ENCODE data around the gene STK35. TPM values are rescaled to one million over a fixed set of nuclear protein-coding genes. Genes with fewer than 3 reads are reported as not detected.

Gene STK35
- total RNA-seq, 2 experiments from 2014 or later: 19.1 to 19.9 TPM

DNA sequence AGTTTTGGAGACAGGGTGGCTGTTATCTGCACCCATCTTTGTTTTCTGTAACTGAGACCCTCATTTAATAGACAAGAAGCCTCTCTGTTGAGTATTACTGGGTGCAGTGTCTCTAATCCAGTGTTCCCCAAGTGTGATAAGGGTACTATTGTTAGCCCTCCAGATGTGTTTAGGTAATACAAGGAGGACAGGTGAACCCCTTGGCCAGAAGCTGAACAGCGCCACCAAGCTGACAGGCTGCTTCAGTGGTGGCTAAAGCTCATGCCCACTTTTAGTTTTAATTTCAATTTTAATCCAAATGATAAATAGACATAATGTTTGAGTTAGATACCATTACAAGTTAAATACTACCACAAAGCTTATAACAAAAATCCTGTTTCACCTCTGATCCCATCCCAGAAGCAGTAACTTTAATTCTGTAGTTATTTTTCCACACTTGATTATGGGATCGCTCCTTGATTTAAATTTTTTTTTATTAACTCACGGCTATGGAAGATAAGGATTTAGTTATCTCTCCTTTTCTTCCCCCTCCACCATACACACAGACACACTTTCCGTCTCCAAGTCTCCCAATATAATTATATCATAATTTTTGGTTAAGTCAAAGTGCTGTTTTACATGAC is 8.4 kb upstream of the STK35 start:
- Mint-ChIP-seq H3K27me3 (peaks cover 52% of the 10 kb centered on the region), H3K4me1 (peaks cover 2% of the 10 kb centered on the region), H3K4me3 (no peak overlapping the region), H3K9me3 (no peaks in the 10 kb centered on the region), H3K36me3 (no peaks in the 10 kb centered on the region), H3K27ac (no peak overlapping the region)
- peak; percentile 28 for DNase-seq

DNA sequence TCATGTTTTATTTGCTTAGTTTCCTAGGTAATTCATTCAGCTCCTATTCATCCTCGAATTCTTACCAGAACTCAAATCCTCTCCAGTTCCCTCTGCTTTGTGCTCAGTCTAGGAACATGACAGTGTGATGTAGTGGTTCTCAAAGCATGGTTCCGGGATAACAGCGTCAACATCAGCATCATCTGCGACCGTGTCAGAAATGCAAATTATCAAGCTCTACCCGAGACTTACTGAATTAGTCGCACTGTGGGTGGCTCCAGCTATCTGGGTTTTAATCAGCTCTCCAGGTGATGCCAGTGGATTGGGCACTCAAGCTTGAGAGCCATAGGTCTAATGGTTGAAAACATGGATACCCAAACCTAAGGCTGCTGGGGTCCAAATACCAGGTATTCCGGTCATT is 7.7 kb upstream of the STK35 start:
- no peak for DNase-seq
- Mint-ChIP-seq H3K27me3 (peaks cover 48% of the 10 kb centered on the region), H3K36me3 (no peaks in the 10 kb centered on the region), H3K27ac (no peak overlapping the region), H3K4me3 (no peak overlapping the region), H3K4me1 (peaks cover 2% of the 10 kb centered on the region), H3K9me3 (no peaks in the 10 kb centered on the region)

DNA sequence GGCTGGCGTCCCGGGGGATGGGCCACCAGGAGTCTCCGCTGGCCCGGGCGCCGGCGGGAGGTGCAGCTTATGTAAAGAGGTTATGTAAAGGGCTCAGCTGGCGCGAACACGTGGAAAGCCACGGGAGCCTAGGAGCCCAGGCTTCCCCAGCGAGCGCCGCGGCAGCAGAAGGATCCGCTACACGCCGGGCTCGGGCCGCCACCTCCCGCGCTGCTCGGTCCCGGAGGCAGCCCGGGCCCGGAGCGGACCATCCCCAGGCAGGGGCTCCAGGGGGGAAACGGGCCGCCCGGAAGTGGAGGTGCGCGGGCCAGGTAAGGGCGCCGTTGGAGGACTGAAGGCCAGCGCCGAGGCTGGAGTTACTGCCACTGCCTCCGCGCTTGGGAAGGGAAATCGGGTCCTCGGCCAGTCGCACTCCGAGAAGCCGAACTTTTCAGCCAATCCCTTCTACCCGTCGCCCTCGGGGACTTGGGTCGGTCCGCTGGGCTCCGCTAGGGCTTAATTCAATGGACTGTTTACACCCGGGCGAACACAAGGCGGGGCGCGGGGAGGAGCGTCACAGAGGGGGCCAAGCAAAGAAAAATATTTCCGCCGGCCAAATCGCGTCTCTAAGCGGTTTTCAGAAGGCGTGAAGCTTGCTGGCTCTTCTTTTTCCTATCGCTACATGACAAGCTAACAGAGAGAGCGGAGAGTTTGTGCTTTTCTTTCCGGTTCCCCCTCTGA is 398 bp downstream of the STK35 start:
- no peaks in the 10 kb centered on the region for H3K9me3 Mint-ChIP-seq
- peaks cover 40% of the 10 kb centered on the region for H3K4me1 Mint-ChIP-seq
- H3K36me3 Mint-ChIP-seq: peaks cover 30% of the 10 kb centered on the region
- H3K27ac Mint-ChIP-seq: peak overlapping the region; percentile 99
- H3K27me3 Mint-ChIP-seq: no peaks in the 10 kb centered on the region
- H3K4me3 Mint-ChIP-seq: peak overlapping the region; percentile 95
- DNase-seq: peak; percentile 87

DNA sequence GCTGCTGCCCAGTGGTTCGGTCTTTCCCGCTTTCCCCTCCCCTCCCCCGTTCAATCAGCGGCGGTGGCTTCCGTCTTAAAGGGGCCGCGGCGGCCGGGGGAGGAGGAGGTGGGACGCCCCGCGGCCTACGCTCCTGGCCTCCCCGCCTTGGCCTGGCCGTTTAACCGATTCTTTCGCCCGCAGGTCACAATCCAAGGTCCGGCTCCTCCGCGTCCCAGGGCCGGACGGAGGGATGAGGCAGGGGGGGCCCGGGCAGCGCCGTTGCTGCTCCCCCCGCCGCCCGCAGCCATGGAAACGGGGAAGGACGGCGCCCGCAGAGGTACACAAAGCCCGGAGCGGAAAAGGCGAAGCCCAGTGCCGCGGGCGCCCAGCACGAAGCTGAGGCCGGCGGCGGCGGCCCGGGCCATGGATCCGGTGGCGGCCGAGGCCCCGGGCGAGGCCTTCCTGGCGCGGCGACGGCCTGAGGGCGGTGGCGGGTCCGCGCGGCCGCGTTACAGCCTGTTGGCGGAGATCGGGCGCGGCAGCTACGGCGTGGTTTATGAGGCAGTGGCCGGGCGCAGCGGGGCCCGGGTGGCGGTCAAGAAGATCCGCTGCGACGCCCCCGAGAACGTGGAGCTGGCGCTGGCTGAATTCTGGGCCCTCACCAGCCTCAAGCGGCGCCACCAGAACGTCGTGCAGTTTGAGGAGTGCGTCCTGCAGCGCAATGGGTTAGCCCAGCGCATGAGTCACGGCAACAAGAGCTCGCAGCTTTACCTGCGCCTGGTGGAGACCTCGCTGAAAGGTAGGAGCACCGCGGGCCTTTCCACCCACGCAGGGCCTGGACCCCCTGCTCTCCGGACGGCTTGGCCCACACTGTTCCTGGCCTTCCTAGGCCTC is 1.2 kb downstream of the STK35 start:
- DNase-seq: peak; percentile 81
- Mint-ChIP-seq H3K27me3 (no peaks in the 10 kb centered on the region), H3K9me3 (no peaks in the 10 kb centered on the region), H3K4me1 (peaks cover 45% of the 10 kb centered on the region), H3K36me3 (peaks cover 30% of the 10 kb centered on the region), H3K4me3 (peak overlapping the region; percentile 95), H3K27ac (peak overlapping the region; percentile 99)

DNA sequence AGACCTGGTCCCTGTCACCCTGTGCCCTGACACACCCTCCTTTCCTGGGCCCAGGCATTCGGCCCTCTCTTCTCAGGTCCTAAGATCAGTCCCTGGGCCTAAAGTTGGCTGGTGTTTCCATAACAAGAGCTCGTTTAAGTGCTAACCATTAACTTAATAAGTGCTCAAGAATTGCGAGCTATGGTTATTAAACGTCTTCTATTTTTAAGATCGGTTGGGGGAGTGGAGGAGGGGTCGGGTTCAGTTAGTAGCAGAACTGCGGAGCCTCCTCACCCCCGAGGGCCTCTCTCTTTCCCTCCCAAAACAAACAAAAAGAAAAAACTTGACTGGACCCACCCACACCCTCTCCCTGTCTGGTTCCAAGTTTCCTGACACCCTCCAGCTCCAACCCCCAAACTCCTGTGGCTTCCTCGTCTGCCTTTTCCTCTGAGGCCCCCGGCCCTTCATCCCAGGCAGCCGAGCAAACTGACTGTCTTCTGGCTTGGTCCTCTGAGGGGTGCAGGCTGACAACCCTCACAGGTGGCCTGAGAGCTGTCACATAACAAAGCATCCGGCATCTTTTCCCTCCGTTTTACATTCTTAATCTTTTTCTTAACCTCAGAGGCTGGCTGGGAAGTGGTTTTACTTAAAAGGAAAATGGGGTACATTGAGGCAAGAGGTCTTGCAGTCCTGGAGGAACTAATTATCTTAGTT is 2.0 kb downstream of the STK35 start:
- no peak for DNase-seq
- Mint-ChIP-seq H3K9me3 (no peaks in the 10 kb centered on the region), H3K36me3 (peaks cover 30% of the 10 kb centered on the region), H3K4me1 (peaks cover 48% of the 10 kb centered on the region), H3K27me3 (no peaks in the 10 kb centered on the region), H3K27ac (peak overlapping the region; percentile 76), H3K4me3 (peak overlapping the region; percentile 95)

DNA sequence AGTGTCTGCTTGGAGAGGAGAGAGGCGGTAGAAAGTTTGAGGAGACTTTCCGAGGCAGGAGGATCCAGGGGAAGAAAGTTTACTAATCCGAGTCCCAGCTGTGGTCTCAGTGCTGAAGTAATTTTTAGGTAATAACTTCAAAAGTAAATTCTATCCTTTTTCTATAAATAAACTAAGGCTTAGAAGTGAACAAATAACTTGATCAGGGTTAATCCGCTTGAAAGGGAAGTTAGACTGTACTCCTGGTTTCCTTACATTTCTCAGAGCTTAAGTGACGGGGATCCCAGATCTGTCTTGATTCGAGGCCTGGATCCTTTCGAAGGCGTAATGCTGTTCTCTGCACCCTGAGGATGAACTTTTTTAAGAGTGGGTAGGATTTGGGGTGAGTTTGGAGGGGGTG is 2.6 kb downstream of the STK35 start:
- Mint-ChIP-seq H3K4me3 (peak overlapping the region; percentile 95), H3K27ac (no peak overlapping the region), H3K9me3 (no peaks in the 10 kb centered on the region), H3K4me1 (peaks cover 54% of the 10 kb centered on the region), H3K36me3 (peaks cover 30% of the 10 kb centered on the region), H3K27me3 (no peaks in the 10 kb centered on the region)
- no peak for DNase-seq

DNA sequence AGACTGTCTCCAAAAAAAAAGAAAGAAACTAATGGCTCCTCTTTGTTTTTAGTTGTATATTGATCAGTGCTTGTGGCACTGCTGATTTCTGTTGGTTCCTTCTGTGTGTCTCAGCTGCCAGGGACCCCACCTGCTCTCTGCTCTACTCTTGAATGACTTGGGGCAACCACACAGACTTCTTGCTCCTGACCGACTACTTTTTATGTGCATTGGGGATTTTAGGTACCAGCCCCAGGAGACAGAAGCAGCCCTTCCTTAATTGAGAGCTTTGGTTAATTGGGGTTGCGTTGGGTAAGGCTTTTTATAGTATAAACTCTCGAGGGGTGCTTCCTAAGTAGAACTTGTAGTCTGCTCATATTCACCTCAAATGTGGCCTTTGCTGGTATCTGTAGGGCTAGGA is 6.9 kb downstream of the STK35 start:
- Mint-ChIP-seq H3K36me3 (peaks cover 32% of the 10 kb centered on the region), H3K9me3 (no peaks in the 10 kb centered on the region), H3K27ac (no peak overlapping the region), H3K4me3 (no peak overlapping the region), H3K27me3 (no peaks in the 10 kb centered on the region), H3K4me1 (peaks cover 80% of the 10 kb centered on the region)
- no peak for DNase-seq

DNA sequence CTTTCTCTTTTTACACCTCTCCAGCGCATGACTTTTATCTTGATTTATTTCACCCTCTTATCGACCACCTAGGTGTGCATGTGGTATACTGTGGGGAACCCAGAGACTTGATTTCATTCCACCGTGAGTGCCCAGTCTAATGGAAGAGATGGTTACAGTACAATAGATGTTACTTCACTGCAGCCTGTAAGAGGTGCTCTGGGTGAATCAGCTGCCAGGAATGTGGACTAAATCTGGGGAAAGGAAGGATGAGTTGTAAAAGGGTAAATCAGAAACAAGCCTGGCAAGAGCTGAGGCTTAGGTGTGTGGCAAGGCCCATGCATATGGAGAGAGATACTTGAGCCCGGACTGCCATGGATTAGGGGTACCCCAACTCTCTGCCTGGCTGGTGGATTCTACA is 7.4 kb downstream of the STK35 start:
- Mint-ChIP-seq H3K4me1 (peaks cover 80% of the 10 kb centered on the region), H3K4me3 (no peak overlapping the region), H3K36me3 (peaks cover 27% of the 10 kb centered on the region), H3K27ac (no peak overlapping the region), H3K9me3 (no peaks in the 10 kb centered on the region), H3K27me3 (no peaks in the 10 kb centered on the region)
- no peak for DNase-seq

DNA sequence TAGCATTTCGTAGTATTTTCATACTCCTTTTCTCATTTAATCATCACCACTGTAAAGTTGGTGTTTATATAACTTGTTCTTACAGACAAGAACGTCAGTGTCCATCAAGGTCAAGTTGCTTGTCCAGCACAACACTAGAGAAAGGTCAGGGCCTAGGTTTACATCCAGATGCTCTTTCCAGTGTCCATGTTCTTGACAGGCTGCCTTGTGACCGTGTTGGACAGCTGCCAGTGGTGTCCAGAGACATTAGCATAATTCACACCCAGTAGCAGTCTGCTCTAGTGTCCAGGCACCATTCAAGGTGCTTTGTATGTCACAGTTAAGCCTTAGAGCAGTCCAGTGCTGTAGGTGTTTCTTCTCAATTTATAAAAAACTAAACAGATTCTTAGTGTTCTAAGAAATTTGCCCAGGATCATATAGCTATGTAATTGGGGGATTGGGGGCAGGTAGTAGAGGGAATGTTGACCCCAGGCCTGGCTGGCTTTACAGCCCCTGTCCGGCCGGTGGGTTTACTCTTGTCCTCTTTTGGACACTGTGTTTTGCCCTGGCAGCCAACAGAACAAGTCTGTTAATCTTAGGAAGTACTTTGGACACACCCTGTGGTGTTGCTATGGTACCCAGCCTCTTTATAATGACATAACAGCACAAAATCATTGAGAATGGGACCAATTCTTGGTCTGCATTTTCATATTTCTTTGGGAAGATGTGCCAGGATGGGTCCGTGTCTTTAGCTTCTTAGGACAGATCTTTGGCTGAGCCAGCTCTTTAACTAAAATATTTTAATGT is 8.0 kb downstream of the STK35 start:
- Mint-ChIP-seq H3K27me3 (no peaks in the 10 kb centered on the region), H3K4me3 (no peak overlapping the region), H3K4me1 (peaks cover 79% of the 10 kb centered on the region), H3K27ac (no peak overlapping the region), H3K36me3 (peaks cover 26% of the 10 kb centered on the region), H3K9me3 (no peaks in the 10 kb centered on the region)
- DNase-seq: no peak

DNA sequence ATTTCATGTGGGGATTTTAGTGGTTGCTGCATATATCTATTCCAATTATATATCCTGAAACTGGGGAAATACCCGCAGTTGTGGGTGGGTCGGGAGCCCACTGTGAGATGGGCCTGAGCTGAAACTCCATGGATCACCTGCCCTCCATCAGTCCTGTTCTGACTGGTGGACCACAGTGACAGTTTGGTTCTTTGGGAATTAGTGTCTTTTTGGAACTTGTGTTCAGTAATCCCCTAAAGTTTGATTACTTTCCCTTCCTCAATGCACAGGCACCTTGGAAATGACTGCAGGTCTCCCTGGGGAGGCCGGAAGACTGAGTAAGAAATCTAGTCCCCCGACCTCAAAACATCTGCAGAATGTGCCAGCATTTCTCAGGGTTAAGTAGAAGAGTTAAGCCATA is 11.3 kb downstream of the STK35 start:
- DNase-seq: no peak
- H3K27me3 Mint-ChIP-seq: no peaks in the 10 kb centered on the region
- no peak overlapping the region for H3K27ac Mint-ChIP-seq
- no peak overlapping the region for H3K4me3 Mint-ChIP-seq
- peaks cover 76% of the 10 kb centered on the region for H3K4me1 Mint-ChIP-seq
- H3K9me3 Mint-ChIP-seq: no peaks in the 10 kb centered on the region
- peaks cover 34% of the 10 kb centered on the region for H3K36me3 Mint-ChIP-seq

DNA sequence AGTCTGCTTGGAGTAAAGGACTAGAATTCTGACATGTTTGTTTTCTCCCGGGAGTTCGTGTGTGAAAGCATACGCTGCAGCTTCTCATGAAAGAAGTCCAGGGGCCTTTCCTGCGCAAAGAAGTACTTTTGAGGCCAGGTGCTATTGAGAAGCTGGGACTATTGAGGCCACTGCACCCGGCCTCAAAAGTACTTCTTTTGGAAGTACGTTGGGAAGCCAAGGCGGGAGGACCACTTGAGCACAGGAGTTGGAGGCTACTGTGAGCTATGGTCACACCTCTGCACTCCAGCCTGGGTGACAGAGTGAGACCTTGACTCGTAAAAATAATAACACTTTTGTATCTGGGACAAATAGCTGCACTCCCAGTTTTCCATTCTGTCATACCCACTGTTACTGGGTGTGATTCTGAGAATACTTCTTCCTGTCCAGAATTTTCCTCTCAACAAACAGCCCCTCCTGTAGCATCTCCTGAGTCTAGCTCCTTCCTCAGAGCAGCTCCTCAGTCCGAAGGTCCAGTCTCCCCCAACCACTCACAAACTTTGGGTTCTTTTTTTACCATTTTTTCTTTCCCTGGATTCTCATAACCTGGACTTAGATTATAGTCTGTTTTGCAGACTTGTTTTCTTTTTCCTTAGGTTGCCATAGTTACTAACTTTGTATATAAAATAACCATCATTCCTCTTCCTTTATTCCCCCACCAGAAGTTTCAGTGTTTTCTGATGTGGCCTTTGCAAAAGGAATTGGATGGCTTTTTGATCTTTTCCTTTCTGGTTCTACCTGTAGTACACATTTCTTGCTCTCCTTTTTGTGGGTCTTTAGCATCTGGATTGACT is 12.7 kb downstream of the STK35 start:
- peaks cover 77% of the 10 kb centered on the region for H3K4me1 Mint-ChIP-seq
- H3K4me3 Mint-ChIP-seq: no peak overlapping the region
- peaks cover 47% of the 10 kb centered on the region for H3K36me3 Mint-ChIP-seq
- H3K27me3 Mint-ChIP-seq: no peaks in the 10 kb centered on the region
- H3K9me3 Mint-ChIP-seq: peaks cover 4% of the 10 kb centered on the region
- DNase-seq: no peak
- no peak overlapping the region for H3K27ac Mint-ChIP-seq

DNA sequence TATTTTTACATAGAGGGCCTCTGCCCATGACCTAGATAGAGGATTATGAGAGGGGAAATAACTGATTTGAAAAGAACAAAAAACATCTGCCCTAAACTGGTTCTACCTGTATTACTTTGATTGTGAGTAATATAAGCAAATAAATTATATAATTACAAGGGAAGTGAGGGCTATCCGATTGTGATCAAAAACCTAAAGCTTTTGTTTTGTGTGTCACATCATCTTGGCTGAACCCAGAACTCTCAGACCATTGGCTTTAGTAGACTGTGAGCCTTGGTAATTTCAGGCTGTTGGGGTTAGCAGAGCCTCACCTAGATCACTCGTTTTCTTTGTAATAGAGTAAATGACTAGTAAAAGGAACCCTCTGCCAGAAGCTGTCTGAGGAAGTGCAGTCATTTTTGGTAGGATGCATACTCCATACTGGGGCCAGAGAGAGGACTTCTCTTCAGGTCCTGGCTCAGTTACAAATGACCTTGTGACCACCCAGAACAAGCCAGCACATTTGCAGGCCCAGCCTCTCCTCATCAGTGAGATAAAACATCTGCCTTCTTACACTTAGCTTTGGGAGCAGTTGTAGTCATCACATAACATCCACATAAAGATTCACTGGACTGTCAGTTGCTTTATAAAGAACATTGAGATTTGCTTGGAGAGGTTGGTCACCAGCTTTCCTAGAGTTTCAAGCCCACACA is 13.5 kb downstream of the STK35 start:
- DNase-seq: no peak
- Mint-ChIP-seq H3K36me3 (peaks cover 55% of the 10 kb centered on the region), H3K9me3 (peaks cover 4% of the 10 kb centered on the region), H3K4me3 (no peak overlapping the region), H3K27ac (peak overlapping the region; percentile 43), H3K27me3 (no peaks in the 10 kb centered on the region), H3K4me1 (peaks cover 79% of the 10 kb centered on the region)
